Body of pancreas (tissue), 4 donors: Measurements from ENCODE around the gene ALOX15B.

ENCODE experiments used
- CTCF ChIP-seq, 7 experiments: fragments of 450-650 bp in 4 of 7; fragments of 200-600 bp in 3 of 7; sonication (generic) in 3 of 7; IDR thresholded peaks; one replicate each; pipeline ENCODE4 v1.5.1; 2016 to 2019; ENCODE audit warnings: antibody characterized with exemption in 7 of 7
- POLR2A ChIP-seq, 3 donors: fragments of 450-650 bp; IDR thresholded peaks; one replicate each; pipeline ENCODE4 v1.6.1; 2016; ENCODE audit warnings: antibody characterized with exemption in 3 of 3, mild to moderate bottlenecking in 2 of 3

- TF ChIP-seq CTCF (IDR thresholded peaks at IDR 0.05): no peak
- TF ChIP-seq POLR2A (IDR thresholded peaks at IDR 0.05): no peak
Observed at GRCh38 chr17:8096541-8096940, 57.7 kb downstream of the ALOX15B start.
